ENCODE results near the gene ODC1.

DNA sequence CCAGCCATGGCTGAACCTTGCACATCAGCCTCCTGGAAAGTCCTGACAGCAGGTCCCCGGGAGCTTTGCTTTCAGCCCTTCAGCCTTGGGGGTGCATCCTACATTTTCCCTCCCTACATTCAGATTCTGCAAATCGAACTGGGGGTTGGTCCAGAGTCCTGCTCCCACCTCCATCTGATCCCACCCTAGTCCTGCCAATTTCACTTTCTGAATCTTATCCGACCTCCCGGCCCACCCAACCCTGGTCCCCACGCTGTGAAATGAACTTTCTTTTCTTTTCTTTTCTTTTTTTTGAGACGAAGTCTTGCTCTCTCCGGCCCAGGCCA lies 47.8 kb upstream of the ODC1 start:
- TF ChIP-seq, protein P1, sequence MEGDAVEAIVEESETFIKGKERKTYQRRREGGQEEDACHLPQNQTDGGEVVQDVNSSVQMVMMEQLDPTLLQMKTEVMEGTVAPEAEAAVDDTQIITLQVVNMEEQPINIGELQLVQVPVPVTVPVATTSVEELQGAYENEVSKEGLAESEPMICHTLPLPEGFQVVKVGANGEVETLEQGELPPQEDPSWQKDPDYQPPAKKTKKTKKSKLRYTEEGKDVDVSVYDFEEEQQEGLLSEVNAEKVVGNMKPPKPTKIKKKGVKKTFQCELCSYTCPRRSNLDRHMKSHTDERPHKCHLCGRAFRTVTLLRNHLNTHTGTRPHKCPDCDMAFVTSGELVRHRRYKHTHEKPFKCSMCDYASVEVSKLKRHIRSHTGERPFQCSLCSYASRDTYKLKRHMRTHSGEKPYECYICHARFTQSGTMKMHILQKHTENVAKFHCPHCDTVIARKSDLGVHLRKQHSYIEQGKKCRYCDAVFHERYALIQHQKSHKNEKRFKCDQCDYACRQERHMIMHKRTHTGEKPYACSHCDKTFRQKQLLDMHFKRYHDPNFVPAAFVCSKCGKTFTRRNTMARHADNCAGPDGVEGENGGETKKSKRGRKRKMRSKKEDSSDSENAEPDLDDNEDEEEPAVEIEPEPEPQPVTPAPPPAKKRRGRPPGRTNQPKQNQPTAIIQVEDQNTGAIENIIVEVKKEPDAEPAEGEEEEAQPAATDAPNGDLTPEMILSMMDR (IDR thresholded peaks at IDR 0.05): no peak
- no peak for TF ChIP-seq ZFX (IDR thresholded peaks at IDR 0.05; ENCODE audit: borderline replicate concordance)
